Uterus (tissue), 2 donors: Measurements from ENCODE around the gene VKORC1L1.

ENCODE experiments used
- POLR2A ChIP-seq, 2 donors: fragments of 450-650 bp; IDR thresholded peaks; one replicate each; pipeline ENCODE4 v1.6.1; 2016; ENCODE audit warnings: antibody characterized with exemption in 2 of 2, mild to moderate bottlenecking in 1 of 2, moderate library complexity in 1 of 2
- TF ChIP-seq, protein P1 (sequence below), 4 experiments: fragments of 200-600 bp in 2 of 4; fragments of 450-650 bp in 2 of 4; sonication (generic) in 2 of 4; IDR thresholded peaks; one replicate each; pipeline ENCODE4 v1.5.1; 2016 to 2019; ENCODE audit warnings: antibody characterized with exemption in 4 of 4, mild to moderate bottlenecking in 2 of 4, moderate library complexity in 1 of 4

GRCh38 chr7:65974876-65975275, 102.0 kb downstream of the VKORC1L1 start:
- TF ChIP-seq, protein P1, sequence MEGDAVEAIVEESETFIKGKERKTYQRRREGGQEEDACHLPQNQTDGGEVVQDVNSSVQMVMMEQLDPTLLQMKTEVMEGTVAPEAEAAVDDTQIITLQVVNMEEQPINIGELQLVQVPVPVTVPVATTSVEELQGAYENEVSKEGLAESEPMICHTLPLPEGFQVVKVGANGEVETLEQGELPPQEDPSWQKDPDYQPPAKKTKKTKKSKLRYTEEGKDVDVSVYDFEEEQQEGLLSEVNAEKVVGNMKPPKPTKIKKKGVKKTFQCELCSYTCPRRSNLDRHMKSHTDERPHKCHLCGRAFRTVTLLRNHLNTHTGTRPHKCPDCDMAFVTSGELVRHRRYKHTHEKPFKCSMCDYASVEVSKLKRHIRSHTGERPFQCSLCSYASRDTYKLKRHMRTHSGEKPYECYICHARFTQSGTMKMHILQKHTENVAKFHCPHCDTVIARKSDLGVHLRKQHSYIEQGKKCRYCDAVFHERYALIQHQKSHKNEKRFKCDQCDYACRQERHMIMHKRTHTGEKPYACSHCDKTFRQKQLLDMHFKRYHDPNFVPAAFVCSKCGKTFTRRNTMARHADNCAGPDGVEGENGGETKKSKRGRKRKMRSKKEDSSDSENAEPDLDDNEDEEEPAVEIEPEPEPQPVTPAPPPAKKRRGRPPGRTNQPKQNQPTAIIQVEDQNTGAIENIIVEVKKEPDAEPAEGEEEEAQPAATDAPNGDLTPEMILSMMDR (IDR thresholded peaks at IDR 0.05) = no peak
- no peak for TF ChIP-seq POLR2A (IDR thresholded peaks at IDR 0.05)
